ENCODE results near the gene MPPED2. TPM values are rescaled to one million over a fixed set of nuclear protein-coding genes. Genes with fewer than 3 reads are reported as not detected.

The MPPED2 gene
- total RNA-seq, 1 experiment from 2014 or later: not detected

DNA sequence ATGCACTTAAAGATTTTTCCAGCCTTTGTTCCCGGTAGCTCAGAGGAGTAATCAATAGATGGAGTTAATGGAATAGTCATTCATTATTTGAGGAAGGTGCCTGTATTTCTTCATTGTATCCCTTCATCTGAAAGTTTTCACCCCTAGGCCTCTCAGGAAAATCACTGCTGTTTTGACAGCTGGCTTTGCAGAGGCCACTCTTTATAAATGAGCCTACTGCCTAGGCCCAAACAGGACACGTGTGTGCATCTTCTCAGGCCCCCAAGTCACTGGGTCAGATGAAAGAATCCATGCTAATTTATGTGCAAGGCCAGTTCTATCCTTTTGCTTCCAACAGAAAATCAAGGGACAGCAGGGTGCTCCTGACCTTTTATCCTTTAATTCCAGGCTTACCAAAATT lies 76.8 kb downstream of the MPPED2 start:
- H3K27me3 ChIP-seq (ENCODE audit: insufficient read depth, low read length): peaks cover 33% of the 10 kb centered on the region; the same call in 1 of the 2 replicates
- H4K20me1 ChIP-seq (ENCODE audit: insufficient read depth): no peaks in the 10 kb centered on the region
- no peaks in the 10 kb centered on the region for H3K9me2 ChIP-seq (ENCODE audit: insufficient read depth)
- BruUV-seq (replicated peaks): no TSS peak
- intact Hi-C loops (cut with micrococcal nuclease): no loop called here
- H3K9me3 ChIP-seq (ENCODE audit: control insufficient read depth in 1 of 2, insufficient read depth in 1 of 2, low read depth in 1 of 2, low read length in 2 of 2): no peaks in the 10 kb centered on the region
- ChIA-PET CTCF (no interaction called here), POLR2A (no interaction called here), RAD21 (ENCODE audit: low non-redundant PET in 1 of 2, low total read pairs in 2 of 2, uncharacterized antibody in 2 of 2, unreplicated experiment in 2 of 2) (no interaction called here)
- H3K4me3 ChIP-seq (replicated peaks in 1 of 2; ENCODE audit: low read depth in 1 of 2, low read length in 2 of 2): no peak overlapping the region
- no peak overlapping the region for H3K4me2 ChIP-seq (ENCODE audit: low read length)
- no peak for TF ChIP-seq CBX3 (IDR thresholded peaks at IDR 0.05; ENCODE audit: low read depth)
- TF ChIP-seq SIN3A (IDR thresholded peaks at IDR 0.05; ENCODE audit: low read depth): no peak
- no peak for TF ChIP-seq ELF1 (IDR thresholded peaks at IDR 0.05; ENCODE audit: borderline replicate concordance, low read depth)
- no peak for TF ChIP-seq ZFX (IDR thresholded peaks at IDR 0.05)
- TF ChIP-seq, protein P1, sequence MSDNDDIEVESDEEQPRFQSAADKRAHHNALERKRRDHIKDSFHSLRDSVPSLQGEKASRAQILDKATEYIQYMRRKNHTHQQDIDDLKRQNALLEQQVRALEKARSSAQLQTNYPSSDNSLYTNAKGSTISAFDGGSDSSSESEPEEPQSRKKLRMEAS (IDR thresholded peaks at IDR 0.05): no peak
- TF ChIP-seq EGR1 (IDR thresholded peaks at IDR 0.05; ENCODE audit: low read depth): no peak
- no peak for TF ChIP-seq POLR2AphosphoS5 (IDR thresholded peaks at IDR 0.05; ENCODE audit: low read depth, low read length)
- no peak for TF ChIP-seq JUND (IDR thresholded peaks at IDR 0.05)
- no peak for TF ChIP-seq CEBPB (IDR thresholded peaks at IDR 0.05; ENCODE audit: low read depth)
- TF ChIP-seq, protein P2, sequence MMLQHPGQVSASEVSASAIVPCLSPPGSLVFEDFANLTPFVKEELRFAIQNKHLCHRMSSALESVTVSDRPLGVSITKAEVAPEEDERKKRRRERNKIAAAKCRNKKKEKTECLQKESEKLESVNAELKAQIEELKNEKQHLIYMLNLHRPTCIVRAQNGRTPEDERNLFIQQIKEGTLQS (IDR thresholded peaks at IDR 0.05): no peak
- no peak for TF ChIP-seq EZH2phosphoT487 (IDR thresholded peaks at IDR 0.05; ENCODE audit: borderline replicate concordance)
- no peaks in the 10 kb centered on the region for H3K36me3 ChIP-seq (ENCODE audit: control insufficient read depth in 1 of 2, insufficient read depth in 2 of 2, low read length in 2 of 2)
- no peaks in the 10 kb centered on the region for H3K4me1 ChIP-seq (ENCODE audit: control insufficient read depth in 1 of 2, insufficient read depth in 2 of 2, low read length in 2 of 2)
- DNase-seq (ENCODE audit: low read depth, low spot score): no peak
- H3K9ac ChIP-seq (ENCODE audit: low read length): no peak overlapping the region
- no peaks in the 10 kb centered on the region for H3K79me2 ChIP-seq (ENCODE audit: insufficient read depth, low read length)
- H2AFZ ChIP-seq (ENCODE audit: low read depth, low read length, poor library complexity, severe bottlenecking): no peak overlapping the region
- H3K27ac ChIP-seq (ENCODE audit: low read depth, low read length): no peak overlapping the region
- no peak for ATAC-seq

DNA sequence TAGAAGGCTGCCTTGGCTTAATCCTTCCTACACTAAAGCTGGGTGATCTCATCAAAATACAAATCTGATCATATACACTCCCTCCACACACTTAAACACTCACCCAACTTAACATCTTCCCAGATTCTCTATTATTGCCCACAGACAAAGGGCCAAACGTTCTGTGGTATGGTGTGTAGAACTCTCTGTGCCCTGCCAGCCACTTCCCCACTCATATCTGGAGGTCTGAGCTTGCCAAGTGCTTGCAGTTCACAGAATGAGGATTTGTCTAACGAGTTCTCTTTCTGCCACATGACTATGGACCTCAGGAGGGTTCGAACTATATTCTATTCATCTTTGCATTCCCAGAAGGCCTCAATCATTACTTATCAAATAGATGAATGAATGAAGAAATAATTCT lies 77.6 kb downstream of the MPPED2 start:
- ChIA-PET CTCF (no interaction called here), POLR2A (no interaction called here), RAD21 (ENCODE audit: low non-redundant PET in 1 of 2, low total read pairs in 2 of 2, uncharacterized antibody in 2 of 2, unreplicated experiment in 2 of 2) (no interaction called here)
- H2AFZ ChIP-seq (ENCODE audit: low read depth, low read length, poor library complexity, severe bottlenecking): no peak overlapping the region
- H3K27ac ChIP-seq (ENCODE audit: low read depth, low read length): no peak overlapping the region
- intact Hi-C loops (cut with micrococcal nuclease): no loop called here
- TF ChIP-seq ZFX (IDR thresholded peaks at IDR 0.05): no peak
- TF ChIP-seq SIN3A (IDR thresholded peaks at IDR 0.05; ENCODE audit: low read depth): no peak
- peaks cover 28% of the 10 kb centered on the region; the same call in 1 of the 2 replicates for H3K27me3 ChIP-seq (ENCODE audit: insufficient read depth, low read length)
- BruUV-seq (replicated peaks): no TSS peak
- no peak overlapping the region for H3K4me3 ChIP-seq (replicated peaks in 1 of 2; ENCODE audit: low read depth in 1 of 2, low read length in 2 of 2)
- no peak for ATAC-seq
- no peak overlapping the region for H3K9ac ChIP-seq (ENCODE audit: low read length)
- H4K20me1 ChIP-seq (ENCODE audit: insufficient read depth): no peaks in the 10 kb centered on the region; the same call in 1 of the 2 replicates
- H3K36me3 ChIP-seq (ENCODE audit: control insufficient read depth in 1 of 2, insufficient read depth in 2 of 2, low read length in 2 of 2): no peaks in the 10 kb centered on the region
- no peak overlapping the region for H3K4me2 ChIP-seq (ENCODE audit: low read length)
- no peaks in the 10 kb centered on the region for H3K9me2 ChIP-seq (ENCODE audit: insufficient read depth)
- no peaks in the 10 kb centered on the region for H3K4me1 ChIP-seq (ENCODE audit: control insufficient read depth in 1 of 2, insufficient read depth in 2 of 2, low read length in 2 of 2)
- DNase-seq (ENCODE audit: low read depth, low spot score): no peak
- H3K9me3 ChIP-seq (ENCODE audit: control insufficient read depth in 1 of 2, insufficient read depth in 1 of 2, low read depth in 1 of 2, low read length in 2 of 2): no peaks in the 10 kb centered on the region
- H3K79me2 ChIP-seq (ENCODE audit: insufficient read depth, low read length): no peaks in the 10 kb centered on the region
